Measurements from ENCODE around the gene ZNF337.

DNA sequence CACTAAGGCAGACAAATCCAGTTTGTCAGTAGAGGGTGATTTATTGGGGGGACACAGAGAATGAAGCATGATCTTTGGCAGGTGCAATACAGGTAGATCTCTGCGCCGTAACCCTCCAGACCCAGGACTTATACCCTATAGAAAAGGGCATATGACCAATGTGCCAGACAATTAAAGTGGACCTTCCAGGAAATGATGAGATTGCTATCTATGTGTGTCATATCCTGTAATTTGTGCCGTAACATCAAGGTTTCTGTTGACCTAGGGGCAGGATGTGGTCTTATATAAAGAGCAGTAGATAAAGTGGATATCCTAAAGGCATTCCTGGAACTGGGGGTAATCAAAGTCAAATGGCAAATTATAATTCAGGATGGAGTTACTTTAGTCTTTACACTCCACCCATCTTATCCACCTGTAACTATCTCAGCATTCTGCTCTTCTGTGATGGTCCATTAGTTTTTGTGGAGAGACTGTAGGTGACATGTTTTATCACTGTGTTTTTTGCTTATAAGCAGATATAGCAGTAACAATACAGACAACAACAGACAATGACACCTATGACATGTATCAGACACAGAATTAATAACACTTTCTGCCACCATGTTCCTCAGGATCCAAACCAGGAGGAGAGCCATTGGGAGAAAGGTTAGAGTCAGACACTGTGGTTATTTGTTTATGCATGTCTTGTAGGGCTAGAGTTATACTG, 43.1 kb upstream of the ZNF337 start:
- TF ChIP-seq POLR2A (IDR thresholded peaks at IDR 0.05) (no peak), POLR2AphosphoS5 (IDR thresholded peaks at IDR 0.05) (no peak)
- TF ChIP-seq, protein P1, sequence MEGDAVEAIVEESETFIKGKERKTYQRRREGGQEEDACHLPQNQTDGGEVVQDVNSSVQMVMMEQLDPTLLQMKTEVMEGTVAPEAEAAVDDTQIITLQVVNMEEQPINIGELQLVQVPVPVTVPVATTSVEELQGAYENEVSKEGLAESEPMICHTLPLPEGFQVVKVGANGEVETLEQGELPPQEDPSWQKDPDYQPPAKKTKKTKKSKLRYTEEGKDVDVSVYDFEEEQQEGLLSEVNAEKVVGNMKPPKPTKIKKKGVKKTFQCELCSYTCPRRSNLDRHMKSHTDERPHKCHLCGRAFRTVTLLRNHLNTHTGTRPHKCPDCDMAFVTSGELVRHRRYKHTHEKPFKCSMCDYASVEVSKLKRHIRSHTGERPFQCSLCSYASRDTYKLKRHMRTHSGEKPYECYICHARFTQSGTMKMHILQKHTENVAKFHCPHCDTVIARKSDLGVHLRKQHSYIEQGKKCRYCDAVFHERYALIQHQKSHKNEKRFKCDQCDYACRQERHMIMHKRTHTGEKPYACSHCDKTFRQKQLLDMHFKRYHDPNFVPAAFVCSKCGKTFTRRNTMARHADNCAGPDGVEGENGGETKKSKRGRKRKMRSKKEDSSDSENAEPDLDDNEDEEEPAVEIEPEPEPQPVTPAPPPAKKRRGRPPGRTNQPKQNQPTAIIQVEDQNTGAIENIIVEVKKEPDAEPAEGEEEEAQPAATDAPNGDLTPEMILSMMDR (IDR thresholded peaks at IDR 0.05): no peak

All from stomach (tissue), 4 donors.